ENCODE measurements around the gene ARFIP1. TPM values are rescaled to one million over a fixed set of nuclear protein-coding genes. Genes with fewer than 3 reads are reported as not detected.

The ARFIP1 gene
- total RNA-seq, 1 experiment from 2014 or later: 32.7 TPM

DNA sequence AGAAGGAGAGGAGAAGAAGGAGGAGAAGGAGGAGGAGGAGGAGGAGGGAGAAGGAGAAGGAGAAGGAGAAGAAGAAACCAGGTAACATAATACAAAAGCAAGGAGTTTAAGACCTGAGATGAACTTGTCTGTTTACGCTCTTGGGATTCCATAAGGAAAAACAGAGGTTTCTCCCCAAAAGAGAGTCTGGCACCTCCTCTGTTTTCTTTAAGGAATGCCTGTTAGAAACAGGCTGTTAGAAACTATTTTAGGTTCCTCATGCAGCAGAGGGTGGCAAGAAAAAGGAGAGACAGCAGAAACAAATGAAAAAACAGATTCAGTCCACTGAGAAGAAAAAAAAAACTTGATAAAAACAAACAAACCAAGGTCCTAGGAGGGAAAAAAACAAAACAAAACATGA lies 146.1 kb downstream of the ARFIP1 start:
- no TSS peak for BruUV-seq (replicated peaks)
- Histone ChIP-seq H3K4me3 (replicated peaks in 1 of 2; ENCODE audit: low read depth in 1 of 2, low read length in 2 of 2) (no peak overlapping the region), H3K9me3 (ENCODE audit: control insufficient read depth in 1 of 2, insufficient read depth in 1 of 2, low read depth in 1 of 2, low read length in 2 of 2) (no peaks in the 10 kb centered on the region; a peak in 1 of 4 replicates), H4K20me1 (ENCODE audit: insufficient read depth) (no peaks in the 10 kb centered on the region), H3K9me2 (ENCODE audit: insufficient read depth) (no peaks in the 10 kb centered on the region), H2AFZ (ENCODE audit: low read depth, low read length, poor library complexity, severe bottlenecking) (no peak overlapping the region), H3K4me1 (ENCODE audit: control insufficient read depth in 1 of 2, insufficient read depth in 2 of 2, low read length in 2 of 2) (no peaks in the 10 kb centered on the region), H3K27ac (ENCODE audit: low read depth, low read length) (no peak overlapping the region), H3K27me3 (ENCODE audit: insufficient read depth, low read length) (no peaks in the 10 kb centered on the region), H3K9ac (ENCODE audit: low read length) (no peak overlapping the region), H3K4me2 (ENCODE audit: low read length) (no peak overlapping the region), H3K36me3 (ENCODE audit: control insufficient read depth in 1 of 2, insufficient read depth in 2 of 2, low read length in 2 of 2) (no peaks in the 10 kb centered on the region), H3K79me2 (ENCODE audit: insufficient read depth, low read length) (no peaks in the 10 kb centered on the region)
- no peak for TF ChIP-seq POLR2AphosphoS5 (IDR thresholded peaks at IDR 0.05; ENCODE audit: low read depth, low read length)
- TF ChIP-seq, protein P1, sequence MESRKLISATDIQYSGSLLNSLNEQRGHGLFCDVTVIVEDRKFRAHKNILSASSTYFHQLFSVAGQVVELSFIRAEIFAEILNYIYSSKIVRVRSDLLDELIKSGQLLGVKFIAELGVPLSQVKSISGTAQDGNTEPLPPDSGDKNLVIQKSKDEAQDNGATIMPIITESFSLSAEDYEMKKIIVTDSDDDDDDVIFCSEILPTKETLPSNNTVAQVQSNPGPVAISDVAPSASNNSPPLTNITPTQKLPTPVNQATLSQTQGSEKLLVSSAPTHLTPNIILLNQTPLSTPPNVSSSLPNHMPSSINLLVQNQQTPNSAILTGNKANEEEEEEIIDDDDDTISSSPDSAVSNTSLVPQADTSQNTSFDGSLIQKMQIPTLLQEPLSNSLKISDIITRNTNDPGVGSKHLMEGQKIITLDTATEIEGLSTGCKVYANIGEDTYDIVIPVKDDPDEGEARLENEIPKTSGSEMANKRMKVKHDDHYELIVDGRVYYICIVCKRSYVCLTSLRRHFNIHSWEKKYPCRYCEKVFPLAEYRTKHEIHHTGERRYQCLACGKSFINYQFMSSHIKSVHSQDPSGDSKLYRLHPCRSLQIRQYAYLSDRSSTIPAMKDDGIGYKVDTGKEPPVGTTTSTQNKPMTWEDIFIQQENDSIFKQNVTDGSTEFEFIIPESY (IDR thresholded peaks at IDR 0.05; ENCODE audit: extremely low read depth, insufficient replicate concordance, low read length): no peak
- TF ChIP-seq CBX3 (IDR thresholded peaks at IDR 0.05; ENCODE audit: low read depth): no peak
- no peak for TF ChIP-seq YY1 (IDR thresholded peaks at IDR 0.05; ENCODE audit: extremely low read depth, insufficient replicate concordance, low read depth, low read length)
- no peak for TF ChIP-seq FOSL1 (IDR thresholded peaks at IDR 0.05; ENCODE audit: low read depth)
- TF ChIP-seq SRF (IDR thresholded peaks at IDR 0.05; ENCODE audit: low read depth): no peak
- TF ChIP-seq, protein P2, sequence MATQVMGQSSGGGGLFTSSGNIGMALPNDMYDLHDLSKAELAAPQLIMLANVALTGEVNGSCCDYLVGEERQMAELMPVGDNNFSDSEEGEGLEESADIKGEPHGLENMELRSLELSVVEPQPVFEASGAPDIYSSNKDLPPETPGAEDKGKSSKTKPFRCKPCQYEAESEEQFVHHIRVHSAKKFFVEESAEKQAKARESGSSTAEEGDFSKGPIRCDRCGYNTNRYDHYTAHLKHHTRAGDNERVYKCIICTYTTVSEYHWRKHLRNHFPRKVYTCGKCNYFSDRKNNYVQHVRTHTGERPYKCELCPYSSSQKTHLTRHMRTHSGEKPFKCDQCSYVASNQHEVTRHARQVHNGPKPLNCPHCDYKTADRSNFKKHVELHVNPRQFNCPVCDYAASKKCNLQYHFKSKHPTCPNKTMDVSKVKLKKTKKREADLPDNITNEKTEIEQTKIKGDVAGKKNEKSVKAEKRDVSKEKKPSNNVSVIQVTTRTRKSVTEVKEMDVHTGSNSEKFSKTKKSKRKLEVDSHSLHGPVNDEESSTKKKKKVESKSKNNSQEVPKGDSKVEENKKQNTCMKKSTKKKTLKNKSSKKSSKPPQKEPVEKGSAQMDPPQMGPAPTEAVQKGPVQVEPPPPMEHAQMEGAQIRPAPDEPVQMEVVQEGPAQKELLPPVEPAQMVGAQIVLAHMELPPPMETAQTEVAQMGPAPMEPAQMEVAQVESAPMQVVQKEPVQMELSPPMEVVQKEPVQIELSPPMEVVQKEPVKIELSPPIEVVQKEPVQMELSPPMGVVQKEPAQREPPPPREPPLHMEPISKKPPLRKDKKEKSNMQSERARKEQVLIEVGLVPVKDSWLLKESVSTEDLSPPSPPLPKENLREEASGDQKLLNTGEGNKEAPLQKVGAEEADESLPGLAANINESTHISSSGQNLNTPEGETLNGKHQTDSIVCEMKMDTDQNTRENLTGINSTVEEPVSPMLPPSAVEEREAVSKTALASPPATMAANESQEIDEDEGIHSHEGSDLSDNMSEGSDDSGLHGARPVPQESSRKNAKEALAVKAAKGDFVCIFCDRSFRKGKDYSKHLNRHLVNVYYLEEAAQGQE (IDR thresholded peaks at IDR 0.05; ENCODE audit: low read depth): no peak
- DNase-seq (ENCODE audit: low read depth, low spot score) (no peak), ATAC-seq (no peak)
- POLR2A ChIA-PET: no interaction called here
- CTCF ChIA-PET: no interaction called here
- intact Hi-C loops (cut with micrococcal nuclease): no loop called here
- RAD21 ChIA-PET (ENCODE audit: low non-redundant PET in 1 of 2, low total read pairs in 2 of 2, uncharacterized antibody in 2 of 2, unreplicated experiment in 2 of 2): no interaction called here
